Thyroid gland (tissue), 4 donors: ENCODE measurements around the gene ZNF622.

ENCODE experiments used
- CTCF ChIP-seq, 6 experiments: fragments of 200-600 bp in 3 of 6; fragments of 450-650 bp in 3 of 6; sonication (generic) in 3 of 6; IDR thresholded peaks; one replicate each; pipeline ENCODE4 v1.5.1; 2016 to 2019; ENCODE audit warnings: antibody characterized with exemption in 6 of 6, mild to moderate bottlenecking in 2 of 6, inconsistent platforms in 1 of 6, moderate library complexity in 1 of 6
- POLR2A ChIP-seq, 2 donors: fragments of 450-650 bp; IDR thresholded peaks; one replicate each; pipeline ENCODE4 v1.6.1; 2017; ENCODE audit warnings: antibody characterized with exemption in 2 of 2, mild to moderate bottlenecking in 2 of 2, moderate library complexity in 1 of 2

GRCh38 chr5:16467363-16468219 lies 2.0 kb upstream of the ZNF622 start:
- TF ChIP-seq CTCF (IDR thresholded peaks at IDR 0.05) (no peak), POLR2A (IDR thresholded peaks at IDR 0.05) (no peak)
